SK-N-DZ (cell line): ENCODE data around the gene GNAQ.

Experiments
- DNase-seq: peaks from one replicate; pipeline ENCODE4 v3.0.0-alpha.2; 2015; ENCODE audit warnings: low spot score

Gene GNAQ

GRCh38 chr9:77945798-77946197 is 85.8 kb downstream of the GNAQ start:
- DNase-seq: no peak

GRCh38 chr9:77944556-77945243 is 86.9 kb downstream of the GNAQ start:
- DNase-seq: no peak

- no peak for DNase-seq
These were observed 88.6 kb downstream of the GNAQ start for GRCh38 chr9:77943057-77943456.

DNA sequence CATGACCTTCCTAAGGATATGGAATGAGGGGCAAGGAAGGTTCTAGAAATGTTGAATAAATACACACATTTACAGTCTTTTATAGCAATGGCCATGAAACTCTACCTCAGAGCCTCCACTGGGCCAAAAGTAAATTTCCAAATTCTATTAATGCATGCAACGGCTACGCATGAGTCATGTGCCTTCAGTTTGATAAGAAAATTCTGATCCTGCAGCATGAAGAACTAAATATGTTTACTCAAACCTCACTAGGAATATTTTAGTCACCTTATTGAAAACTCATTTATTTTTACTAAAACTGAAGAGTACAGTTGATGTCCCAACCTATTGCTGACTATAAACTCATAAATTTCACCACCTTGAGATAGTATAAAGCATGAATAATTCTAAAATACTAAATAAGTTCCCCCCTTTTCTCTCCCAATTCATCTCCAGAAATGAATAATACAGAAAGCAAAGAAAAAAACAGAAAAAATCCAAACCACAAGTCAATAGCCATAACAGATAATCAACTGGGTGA is 92.4 kb downstream of the GNAQ start:
- no peak for DNase-seq

DNA sequence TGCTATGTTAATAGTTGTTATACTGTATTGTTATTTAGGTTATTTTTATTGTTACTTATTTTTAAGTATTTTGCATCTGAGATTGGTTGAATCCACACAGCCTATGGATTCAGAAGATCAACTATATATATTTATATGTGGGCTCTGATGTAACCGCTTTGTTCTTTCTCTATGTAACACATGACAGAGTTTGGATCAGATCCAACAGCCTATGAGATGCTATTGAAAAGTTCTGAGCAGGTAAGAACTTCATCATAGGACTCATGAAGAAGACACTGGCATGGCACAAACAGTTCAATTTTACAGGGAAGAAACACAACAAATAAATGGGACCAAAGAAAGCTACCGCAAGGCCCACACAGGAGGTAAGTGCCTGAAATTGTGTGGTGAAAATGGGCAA is 93.4 kb downstream of the GNAQ start:
- no peak for DNase-seq

GRCh38 chr9:77935974-77936373 is 95.6 kb downstream of the GNAQ start:
- DNase-seq: no peak

GRCh38 chr9:77935211-77935610 is 96.4 kb downstream of the GNAQ start:
- no peak for DNase-seq

GRCh38 chr9:77933976-77934375 is 97.6 kb downstream of the GNAQ start:
- no peak for DNase-seq

GRCh38 chr9:77933019-77933418 is 98.6 kb downstream of the GNAQ start:
- no peak for DNase-seq

DNA sequence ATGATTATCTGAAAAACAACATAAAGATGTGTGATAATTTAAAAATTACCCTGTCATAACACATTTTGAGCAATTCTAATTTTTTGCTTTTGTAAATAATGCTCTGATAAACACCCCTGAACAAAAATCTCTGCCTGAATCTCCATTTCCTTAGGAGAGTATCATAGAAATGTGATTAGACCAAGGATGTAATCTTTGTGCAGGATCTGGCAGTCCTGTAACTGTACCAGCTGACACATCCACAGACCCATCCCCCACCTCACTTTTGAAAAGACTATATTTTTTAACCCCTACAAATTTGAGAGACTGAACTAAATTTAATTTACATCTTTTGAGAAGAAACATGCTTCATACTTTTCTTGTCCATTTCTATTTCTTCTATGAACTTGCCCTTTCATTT is 101.7 kb downstream of the GNAQ start:
- DNase-seq: peak; percentile 71

DNA sequence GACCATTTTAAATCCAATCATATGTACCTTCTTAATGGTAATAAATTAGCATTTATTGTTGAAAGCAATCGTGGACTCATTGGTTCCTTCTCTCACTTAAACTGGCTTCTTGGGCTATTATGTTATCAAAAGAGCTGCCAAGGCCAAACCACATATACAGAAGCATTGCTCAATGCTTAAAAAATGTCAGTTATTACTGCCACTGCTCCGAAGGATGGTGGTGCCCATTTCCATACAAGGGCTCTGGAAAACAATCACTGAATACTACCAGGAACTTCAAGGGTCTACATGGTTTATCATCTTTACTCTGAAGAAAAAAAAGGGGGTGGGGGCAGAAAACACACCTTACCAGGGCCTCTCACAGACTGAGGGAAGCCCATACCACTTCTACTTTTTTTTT is 104.3 kb downstream of the GNAQ start:
- DNase-seq: no peak

DNA sequence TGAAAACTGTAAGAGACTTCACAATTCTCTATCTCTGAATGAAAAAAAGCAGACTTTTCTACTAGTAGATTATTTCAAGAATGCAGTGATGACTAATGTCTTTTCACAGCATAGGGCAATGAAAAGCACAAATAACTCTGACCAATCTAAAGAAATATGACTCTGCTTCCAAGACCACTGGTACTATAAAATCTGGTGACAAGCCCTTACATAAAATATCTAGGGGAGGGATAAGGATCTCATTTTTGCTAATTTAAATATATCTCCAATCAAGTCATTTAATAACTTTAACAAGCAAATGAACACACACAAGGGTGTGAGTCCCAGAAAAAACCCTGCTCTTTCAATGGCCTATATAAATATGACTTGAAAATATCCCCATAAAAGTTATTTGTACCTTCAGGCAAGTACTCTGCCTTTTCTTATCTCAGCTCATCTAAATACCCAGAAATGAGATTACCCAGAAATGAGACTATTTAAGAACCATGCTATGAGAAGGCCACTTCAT is 105.2 kb downstream of the GNAQ start:
- no peak for DNase-seq

GRCh38 chr9:77922591-77922990 is 109.0 kb downstream of the GNAQ start:
- no peak for DNase-seq

GRCh38 chr9:77917800-77918199 is 113.8 kb downstream of the GNAQ start:
- DNase-seq: no peak

- DNase-seq: no peak
These were observed 114.8 kb downstream of the GNAQ start for GRCh38 chr9:77916820-77917219.

DNA sequence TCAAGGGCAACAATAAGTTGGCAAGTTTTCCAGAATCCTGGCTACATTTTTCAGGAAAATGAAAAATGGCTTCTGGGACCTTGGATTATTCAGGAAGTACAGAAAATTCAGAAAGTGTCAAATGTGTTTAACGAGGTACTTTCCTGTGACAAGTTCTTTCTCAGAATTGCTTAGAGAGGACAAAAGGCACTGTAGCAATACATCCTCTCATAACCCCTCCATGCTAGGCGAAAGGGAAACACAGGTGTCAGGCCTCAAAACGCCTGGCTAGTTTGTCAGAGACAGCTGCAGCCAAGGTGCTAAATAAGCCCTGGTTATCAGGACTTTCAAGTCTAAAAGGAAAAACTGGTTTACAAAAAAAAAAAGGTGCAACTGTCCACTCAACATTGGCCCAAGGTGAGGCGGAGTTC is 115.2 kb downstream of the GNAQ start:
- DNase-seq: no peak

- DNase-seq: no peak
These were observed 115.9 kb downstream of the GNAQ start for GRCh38 chr9:77915744-77916143.

DNA sequence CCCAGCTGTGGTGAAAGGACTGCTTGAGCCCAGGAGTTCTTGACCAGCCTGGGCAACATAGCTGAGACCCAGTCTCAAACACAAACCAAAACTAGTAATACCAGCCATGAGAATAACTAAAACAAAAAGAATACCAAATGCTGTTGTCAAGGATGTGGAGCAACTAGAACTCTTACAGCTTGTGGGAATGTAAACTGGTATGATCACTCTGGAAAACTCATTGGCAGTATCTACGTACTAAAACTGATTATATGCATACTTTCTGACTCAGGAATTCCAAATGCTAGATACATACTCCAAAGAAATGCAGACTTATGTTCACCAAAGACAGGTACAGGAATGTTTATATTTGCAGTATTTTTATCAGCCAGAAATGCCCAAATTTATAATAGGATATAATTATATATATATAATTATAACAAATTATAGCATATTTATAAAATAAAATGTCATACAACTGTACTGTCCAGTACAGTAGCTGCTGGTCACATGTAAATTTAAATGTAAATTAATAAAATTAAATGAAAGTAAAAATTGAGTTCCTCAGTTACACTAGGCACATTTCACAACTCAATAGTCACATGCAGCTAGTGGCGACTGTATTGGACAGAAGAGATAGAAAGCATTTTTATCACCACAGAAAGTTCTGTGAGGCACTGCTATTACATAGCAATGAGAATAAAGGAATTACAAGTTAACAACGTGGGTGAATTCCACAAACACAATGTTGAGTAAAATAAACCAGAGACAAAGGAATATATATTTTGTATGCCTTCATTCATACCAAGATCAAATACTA is 118.5 kb downstream of the GNAQ start:
- no peak for DNase-seq

GRCh38 chr9:77911928-77912327 is 119.7 kb downstream of the GNAQ start:
- no peak for DNase-seq

DNA sequence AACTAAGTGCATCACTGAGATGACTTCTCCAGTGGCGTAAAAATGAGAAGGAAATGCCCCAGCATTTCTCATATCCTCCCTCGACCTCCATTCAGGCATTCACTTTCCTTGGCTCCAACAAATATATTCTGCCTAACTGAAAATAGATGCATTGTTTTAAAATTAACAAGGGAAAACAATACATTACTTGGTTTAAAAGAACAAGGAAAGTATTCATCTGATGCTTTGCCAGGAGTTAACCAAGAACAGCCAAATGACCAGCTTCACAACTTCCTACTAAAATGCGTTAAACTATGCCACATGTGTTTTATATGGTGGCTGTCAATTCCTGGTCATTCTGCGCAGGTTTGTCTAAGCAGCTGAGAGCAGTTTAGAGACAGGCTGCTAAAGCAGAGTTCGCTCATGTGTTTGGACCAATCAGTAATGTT is 121.4 kb downstream of the GNAQ start:
- no peak for DNase-seq

- DNase-seq: no peak
These were observed 122.3 kb downstream of the GNAQ start for GRCh38 chr9:77909306-77909705.

DNA sequence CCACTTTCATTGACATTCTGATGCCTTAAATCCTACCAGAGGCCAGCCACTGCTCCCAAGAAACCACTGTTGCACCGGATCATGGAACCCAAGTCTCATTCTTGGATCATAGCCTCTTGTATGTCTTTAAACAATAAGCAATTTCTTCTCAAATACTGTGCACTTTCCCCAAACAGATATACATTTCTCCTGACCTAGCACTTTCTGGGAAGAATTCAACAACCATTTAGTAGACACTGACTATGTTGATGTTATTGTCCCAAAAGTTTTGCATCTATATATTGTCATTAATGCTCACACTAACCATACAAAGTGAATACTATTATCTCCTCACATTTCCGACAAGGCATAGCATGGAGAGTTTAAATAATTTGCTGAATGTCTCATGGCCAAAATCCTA is 123.3 kb downstream of the GNAQ start:
- DNase-seq: no peak

DNA sequence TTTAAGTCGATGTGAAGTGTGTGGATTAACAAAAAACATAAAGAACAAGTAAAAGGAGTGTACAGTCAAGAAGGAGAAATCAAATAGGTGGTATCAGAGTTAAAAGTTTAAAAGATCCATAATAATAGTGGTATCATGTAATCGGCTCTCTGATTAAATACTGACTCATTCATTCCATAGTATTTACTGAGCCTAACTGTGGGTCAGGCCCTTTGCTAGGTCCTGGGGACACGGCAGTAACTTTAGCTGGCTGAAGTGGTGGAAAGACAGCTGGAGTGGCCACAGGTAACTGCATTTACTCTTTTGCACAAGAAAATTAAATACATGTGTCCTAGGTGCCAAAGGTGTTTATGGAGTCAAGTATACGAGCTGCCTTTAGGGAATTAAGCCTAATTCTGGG is 124.0 kb downstream of the GNAQ start:
- DNase-seq: no peak
